ENCODE measurements around the gene APOE. TPM values are rescaled to one million over a fixed set of nuclear protein-coding genes. Genes with fewer than 3 reads are reported as not detected.

APOE gene
- total RNA-seq, 1 donor from 2014 or later = 258 TPM

DNA sequence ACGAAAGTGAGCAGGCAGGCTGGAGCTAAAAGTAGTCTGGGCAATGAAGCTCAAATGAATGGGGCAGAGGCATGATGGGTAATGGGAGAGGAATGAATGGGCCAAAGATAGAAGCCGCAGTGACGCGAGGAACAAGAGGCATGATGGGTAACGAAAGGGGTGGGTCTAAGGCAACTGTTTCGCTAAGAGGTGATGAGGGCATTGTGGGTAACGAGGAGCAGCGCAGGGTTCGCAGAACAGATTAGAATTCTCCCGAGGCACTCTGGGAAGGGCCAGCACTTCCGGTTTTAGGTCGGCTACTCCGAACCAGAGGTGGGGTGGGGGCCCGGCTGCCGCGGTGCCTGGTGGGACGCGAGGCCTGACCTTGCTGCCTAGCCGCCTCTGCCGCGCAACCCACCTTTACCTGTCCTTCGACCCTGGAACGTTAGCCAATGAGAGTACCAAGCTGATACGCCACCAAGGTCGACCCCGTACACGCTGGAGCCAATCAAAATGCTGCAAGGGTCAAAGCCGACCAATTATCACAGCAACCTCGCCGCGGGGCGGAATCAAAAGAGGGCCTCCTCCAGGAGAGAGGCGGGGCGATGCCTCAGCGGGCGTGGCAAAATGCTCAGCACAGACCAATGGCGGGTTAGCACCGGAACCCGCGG, 15.1 kb upstream of the APOE start:
- Mint-ChIP-seq H3K27me3 (ENCODE audit: unreplicated experiment) (peaks cover 28% of the 10 kb centered on the region), H3K4me1 (ENCODE audit: unreplicated experiment) (peaks cover 16% of the 10 kb centered on the region), H3K9me3 (ENCODE audit: unreplicated experiment) (no peaks in the 10 kb centered on the region), H3K36me3 (ENCODE audit: low read depth, unreplicated experiment) (peaks cover 46% of the 10 kb centered on the region), H3K4me3 (ENCODE audit: unreplicated experiment) (peak overlapping the region; percentile 91), H3K27ac (ENCODE audit: unreplicated experiment) (peak overlapping the region; percentile 62)
- DNase-seq (ENCODE audit: low spot score) = no peak
- TF ChIP-seq, protein P1, sequence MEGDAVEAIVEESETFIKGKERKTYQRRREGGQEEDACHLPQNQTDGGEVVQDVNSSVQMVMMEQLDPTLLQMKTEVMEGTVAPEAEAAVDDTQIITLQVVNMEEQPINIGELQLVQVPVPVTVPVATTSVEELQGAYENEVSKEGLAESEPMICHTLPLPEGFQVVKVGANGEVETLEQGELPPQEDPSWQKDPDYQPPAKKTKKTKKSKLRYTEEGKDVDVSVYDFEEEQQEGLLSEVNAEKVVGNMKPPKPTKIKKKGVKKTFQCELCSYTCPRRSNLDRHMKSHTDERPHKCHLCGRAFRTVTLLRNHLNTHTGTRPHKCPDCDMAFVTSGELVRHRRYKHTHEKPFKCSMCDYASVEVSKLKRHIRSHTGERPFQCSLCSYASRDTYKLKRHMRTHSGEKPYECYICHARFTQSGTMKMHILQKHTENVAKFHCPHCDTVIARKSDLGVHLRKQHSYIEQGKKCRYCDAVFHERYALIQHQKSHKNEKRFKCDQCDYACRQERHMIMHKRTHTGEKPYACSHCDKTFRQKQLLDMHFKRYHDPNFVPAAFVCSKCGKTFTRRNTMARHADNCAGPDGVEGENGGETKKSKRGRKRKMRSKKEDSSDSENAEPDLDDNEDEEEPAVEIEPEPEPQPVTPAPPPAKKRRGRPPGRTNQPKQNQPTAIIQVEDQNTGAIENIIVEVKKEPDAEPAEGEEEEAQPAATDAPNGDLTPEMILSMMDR (IDR thresholded peaks at IDR 0.05; ENCODE audit: unreplicated experiment) = no peak

DNA sequence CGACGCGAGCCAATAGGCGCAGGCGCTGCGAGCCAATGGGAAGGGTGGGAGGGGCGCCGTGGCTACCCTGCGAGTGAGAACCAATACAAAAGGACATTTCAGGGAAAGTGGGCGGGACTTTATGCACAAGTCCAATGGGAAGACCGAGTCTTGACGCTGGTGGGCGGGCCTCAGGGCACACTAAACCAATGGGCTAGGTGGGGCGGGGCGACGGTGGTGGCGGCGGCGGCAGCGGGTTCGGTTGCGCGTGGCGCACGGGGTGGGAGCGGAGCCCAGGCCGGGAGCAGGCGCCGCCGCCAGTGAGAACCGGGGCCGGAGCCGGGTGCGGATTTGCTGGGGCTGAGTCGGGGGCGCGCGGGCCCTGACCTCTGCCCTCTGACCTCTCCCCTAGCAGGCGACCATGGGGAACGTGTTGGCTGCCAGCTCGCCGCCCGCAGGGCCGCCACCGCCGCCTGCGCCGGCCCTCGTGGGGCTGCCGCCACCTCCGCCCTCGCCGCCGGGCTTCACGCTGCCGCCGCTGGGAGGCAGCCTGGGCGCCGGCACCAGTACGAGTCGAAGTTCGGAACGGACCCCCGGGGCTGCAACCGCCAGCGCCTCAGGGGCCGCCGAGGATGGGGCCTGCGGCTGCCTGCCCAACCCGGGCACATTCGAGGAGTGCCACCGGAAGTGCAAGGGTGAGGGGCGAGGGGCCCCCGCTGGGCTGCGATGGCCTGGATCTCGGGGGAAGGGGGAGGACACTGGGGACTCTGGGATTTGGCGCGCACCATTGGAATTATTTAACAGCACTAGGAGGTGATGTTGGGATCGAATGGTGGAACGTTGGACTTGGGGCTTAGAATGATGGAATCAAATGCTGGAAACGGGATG, 14.3 kb upstream of the APOE start, which contains the start of gene TOMM40:
TSS of gene TOMM40 (plus strand) at position 239 of the 867 bp plus-strand sequence. CDS start at position 401, 162 bp downstream.
- H3K36me3 Mint-ChIP-seq (ENCODE audit: low read depth, unreplicated experiment) = peaks cover 50% of the 10 kb centered on the region
- TF ChIP-seq, protein P1 (IDR thresholded peaks at IDR 0.05; ENCODE audit: unreplicated experiment) = no peak
- peak within 1 kb of the TSS; percentile 91 for H3K4me3 Mint-ChIP-seq (ENCODE audit: unreplicated experiment)
- H3K4me1 Mint-ChIP-seq (ENCODE audit: unreplicated experiment) = peaks cover 16% of the 10 kb centered on the region
- H3K27ac Mint-ChIP-seq (ENCODE audit: unreplicated experiment) = peak within 1 kb of the TSS; percentile 62
- no peaks in the 10 kb centered on the region for H3K9me3 Mint-ChIP-seq (ENCODE audit: unreplicated experiment)
- DNase-seq (ENCODE audit: low spot score) = peak; percentile 99
- H3K27me3 Mint-ChIP-seq (ENCODE audit: unreplicated experiment) = peaks cover 29% of the 10 kb centered on the region

DNA sequence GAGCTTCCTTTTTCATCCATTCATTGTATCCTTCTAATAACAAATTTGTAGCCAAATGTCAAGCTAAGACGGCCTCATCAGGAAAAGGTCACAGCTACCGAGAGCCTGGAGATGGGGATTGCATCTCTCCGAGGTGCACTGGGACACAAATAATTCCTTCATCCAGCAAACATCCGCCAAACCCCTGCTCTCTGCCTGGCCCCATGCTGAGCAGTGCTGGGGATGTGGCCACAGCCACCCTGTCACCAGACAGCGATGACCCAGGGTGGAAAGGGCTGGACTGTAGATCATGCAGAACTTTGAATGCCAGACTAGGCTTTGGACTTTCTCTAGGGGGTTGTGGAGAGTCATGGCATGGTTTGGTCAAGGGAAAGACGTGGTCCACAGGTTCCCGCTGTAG, 12.7 kb upstream of the APOE start:
- Mint-ChIP-seq H3K9me3 (ENCODE audit: unreplicated experiment) (no peaks in the 10 kb centered on the region), H3K4me3 (ENCODE audit: unreplicated experiment) (peak overlapping the region; percentile 91), H3K36me3 (ENCODE audit: low read depth, unreplicated experiment) (peaks cover 54% of the 10 kb centered on the region), H3K27ac (ENCODE audit: unreplicated experiment) (peak overlapping the region; percentile 38), H3K27me3 (ENCODE audit: unreplicated experiment) (peaks cover 25% of the 10 kb centered on the region), H3K4me1 (ENCODE audit: unreplicated experiment) (peaks cover 16% of the 10 kb centered on the region)
- DNase-seq (ENCODE audit: low spot score) = no peak
- TF ChIP-seq, protein P1 (IDR thresholded peaks at IDR 0.05; ENCODE audit: unreplicated experiment) = no peak

DNA sequence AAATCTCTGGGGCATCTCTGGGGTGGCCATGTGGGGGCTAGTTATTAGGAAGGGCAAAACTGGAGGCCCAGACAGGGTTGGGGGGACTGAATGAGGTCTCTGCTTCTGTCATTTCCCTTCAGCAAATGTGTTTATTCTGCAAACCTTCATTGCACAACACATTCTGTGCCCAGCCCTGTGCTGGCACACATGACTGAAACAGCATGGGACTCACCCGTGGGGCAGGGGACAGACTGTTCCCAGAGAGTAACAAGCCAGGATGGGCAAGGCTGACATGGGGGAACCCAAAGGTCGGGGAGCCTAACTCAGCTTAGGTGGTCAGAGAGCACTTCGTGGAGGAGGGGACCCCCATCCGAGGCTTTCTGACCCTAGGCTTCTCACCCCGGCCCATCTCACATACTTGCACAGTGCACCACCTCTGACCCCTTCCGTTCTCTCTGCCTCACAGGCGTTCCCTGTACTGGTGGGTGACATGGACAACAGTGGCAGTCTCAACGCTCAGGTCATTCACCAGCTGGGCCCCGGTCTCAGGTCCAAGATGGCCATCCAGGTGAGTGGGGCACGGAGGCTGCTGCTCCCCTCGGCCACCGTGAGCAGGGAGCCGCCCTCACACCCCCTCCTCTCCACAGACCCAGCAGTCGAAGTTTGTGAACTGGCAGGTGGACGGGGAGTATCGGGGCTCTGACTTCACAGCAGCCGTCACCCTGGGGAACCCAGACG, 12.1 kb upstream of the APOE start:
- peaks cover 52% of the 10 kb centered on the region for H3K36me3 Mint-ChIP-seq (ENCODE audit: low read depth, unreplicated experiment)
- DNase-seq (ENCODE audit: low spot score) = no peak
- H3K9me3 Mint-ChIP-seq (ENCODE audit: unreplicated experiment) = no peaks in the 10 kb centered on the region
- H3K27ac Mint-ChIP-seq (ENCODE audit: unreplicated experiment) = no peak overlapping the region
- H3K4me3 Mint-ChIP-seq (ENCODE audit: unreplicated experiment) = peak overlapping the region; percentile 91
- H3K27me3 Mint-ChIP-seq (ENCODE audit: unreplicated experiment) = peaks cover 25% of the 10 kb centered on the region
- peaks cover 16% of the 10 kb centered on the region for H3K4me1 Mint-ChIP-seq (ENCODE audit: unreplicated experiment)
- TF ChIP-seq, protein P1 (IDR thresholded peaks at IDR 0.05; ENCODE audit: unreplicated experiment) = no peak
